Activated naive CD4-positive, alpha-beta T cell treated with anti-CD3 and anti-CD28 coated beads, Interleukin-2, amount 50 U/mL, for 16 hours (primary cell): ENCODE data around the gene CPE.

ENCODE experiments used
- DNase-seq: peaks from one replicate; pipeline ENCODE4 v3.0.0-alpha.2; 2020

The CPE gene

GRCh38 chr4:165367040-165367439 lies 11.8 kb upstream of the CPE start:
- DNase-seq: no peak

DNA sequence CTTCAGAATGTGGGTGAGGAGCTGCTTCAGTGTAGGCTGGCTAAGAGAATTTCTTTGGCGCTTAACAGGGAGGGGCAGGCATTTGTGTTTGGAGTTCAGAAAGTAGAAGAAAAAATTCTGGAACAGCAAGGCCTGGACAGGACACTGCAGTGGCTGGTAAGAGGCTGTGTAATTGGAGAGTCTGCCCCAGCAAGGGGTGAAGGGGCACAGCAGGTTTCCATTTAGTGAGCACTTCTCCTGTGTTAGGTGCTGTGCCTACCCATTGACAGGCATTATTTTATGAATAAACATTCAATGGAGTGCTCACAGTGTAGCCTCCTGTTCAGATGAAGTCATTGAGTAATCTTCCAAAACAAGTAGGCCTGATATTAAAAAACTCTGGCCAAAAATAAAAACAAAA lies 10.7 kb upstream of the CPE start:
- no peak for DNase-seq

GRCh38 chr4:165368567-165368966 lies 10.2 kb upstream of the CPE start:
- no peak for DNase-seq

GRCh38 chr4:165369522-165369921 lies 9.3 kb upstream of the CPE start:
- no peak for DNase-seq

DNA sequence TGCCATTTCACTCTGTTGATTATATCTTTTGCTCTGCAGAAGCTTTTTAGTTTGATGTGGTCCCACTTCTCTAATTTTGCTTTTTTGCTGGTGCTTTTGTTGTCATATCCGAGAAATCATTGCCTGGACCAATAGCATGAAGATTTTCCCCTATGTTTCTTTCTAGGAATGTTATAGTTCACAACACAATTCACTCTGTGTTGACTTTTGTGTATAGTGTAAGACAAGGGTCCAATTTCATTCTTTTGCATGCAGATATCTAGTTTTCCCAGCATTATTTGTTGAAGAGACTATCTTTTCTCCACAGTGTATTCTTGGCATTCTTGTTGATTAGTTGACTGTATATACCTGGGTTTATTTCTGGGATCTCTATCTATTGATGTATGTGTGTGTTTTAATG lies 8.3 kb upstream of the CPE start:
- no peak for DNase-seq

GRCh38 chr4:165375465-165375864 lies 3.3 kb upstream of the CPE start:
- DNase-seq: no peak

DNA sequence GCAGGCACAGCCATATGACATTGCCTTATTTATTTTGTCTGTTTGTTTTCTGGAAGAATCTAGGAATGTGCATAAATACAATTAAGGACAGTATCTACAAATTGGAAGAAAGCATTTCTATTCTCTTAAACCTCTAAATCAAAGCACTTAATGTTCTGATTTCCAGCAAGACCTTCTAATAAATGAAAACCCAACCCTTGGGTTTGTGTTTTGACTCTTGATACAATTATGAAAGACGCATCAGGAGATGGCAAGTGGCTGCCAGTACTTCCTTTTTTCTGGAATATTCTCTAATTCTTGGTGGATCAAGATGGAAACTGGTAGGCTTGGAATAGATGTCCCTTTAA lies 437 bp upstream of the CPE start:
- no peak for DNase-seq

GRCh38 chr4:165379678-165380064 lies 863 bp downstream of the CPE start:
- DNase-seq: no peak

GRCh38 chr4:165380805-165381204 lies 2.0 kb downstream of the CPE start:
- DNase-seq: no peak

DNA sequence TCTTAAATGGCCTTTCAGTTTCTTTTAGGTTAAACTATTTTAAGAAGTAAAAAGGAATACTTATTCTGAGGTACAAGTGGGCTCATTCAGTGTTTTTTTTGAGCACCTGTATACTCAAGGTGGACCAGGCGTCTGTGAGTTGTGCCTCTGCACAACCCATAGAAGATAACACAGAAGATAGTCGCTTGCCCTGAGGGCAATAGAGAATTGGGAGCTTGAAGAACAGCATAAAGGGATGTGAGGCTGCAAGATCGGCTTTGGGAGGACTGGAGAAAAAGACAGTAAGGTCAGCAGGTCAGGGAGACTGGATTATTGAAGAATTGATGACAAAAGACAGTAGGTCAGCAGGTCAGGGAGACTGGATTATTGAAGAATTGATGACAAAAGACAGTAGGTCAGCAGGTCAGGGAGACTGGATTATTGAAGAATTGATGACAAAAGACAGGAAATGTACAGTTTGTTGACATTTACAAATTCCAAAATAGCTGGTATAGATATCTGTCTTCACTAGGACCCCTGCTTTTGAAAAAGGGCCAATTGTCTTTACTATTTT lies 3.1 kb downstream of the CPE start:
- DNase-seq: no peak

DNA sequence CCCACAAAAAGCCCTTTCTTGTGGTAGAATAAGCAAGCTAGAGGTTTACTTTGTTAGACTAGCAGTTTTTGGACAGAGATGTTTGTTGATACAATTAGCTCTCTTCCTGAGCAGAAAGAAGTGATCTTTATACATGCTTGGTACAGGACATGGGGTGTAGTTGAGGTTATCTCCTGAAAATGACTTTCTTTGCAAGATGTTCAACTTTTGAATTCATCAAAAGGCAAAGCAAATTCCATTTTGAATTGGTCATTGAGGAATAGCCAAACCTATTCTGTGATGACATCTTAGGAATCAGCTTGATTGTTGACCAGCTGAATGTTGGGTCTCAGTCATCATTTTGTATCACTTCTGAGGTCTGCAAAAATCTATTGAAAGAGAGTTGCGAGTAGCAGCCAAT lies 3.8 kb downstream of the CPE start:
- no peak for DNase-seq

DNA sequence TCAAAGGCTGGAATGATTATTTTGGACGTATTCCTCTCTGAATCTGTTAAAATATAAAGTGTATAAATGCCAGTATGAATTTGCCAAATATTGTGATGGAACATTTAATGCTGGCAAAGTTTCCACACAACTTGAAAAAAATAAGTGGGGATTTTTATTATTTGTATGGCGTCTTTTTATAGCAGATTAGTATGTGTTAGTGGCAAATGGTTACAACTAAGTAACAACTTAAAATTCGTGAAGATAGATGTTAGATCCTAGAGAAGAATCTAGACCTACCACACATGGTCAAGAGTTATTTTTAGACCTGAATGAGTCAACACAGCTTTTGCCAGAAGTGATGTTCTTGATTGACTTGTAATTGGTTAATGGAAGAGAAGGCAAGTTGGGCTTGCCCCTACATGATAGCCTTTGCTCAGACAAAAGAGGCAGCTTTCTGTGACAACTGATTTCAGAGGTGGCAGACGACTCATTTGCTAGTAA lies 4.8 kb downstream of the CPE start:
- DNase-seq: no peak

- DNase-seq: no peak
Observed at GRCh38 chr4:165384186-165384585, 5.4 kb downstream of the CPE start.

GRCh38 chr4:165384598-165384997 lies 5.8 kb downstream of the CPE start:
- no peak for DNase-seq

DNA sequence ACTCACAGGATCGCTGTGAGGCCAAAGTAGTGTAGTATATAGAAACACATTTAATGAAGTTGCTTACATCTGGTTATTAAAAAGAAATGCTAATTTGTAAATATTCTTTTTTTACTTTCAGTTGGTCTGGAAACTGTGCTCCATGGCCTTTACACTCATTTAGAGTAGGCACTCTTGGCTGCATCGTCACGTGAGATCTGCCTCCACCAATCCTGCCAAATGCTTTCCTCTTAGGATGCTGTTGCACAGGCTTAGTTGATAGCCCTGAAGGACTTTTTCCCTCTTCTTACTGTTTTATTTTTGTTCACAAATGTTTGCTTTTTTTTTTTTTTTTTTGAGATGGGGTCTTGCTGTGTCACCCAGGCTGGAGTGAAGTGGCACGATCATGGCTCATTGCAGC lies 6.3 kb downstream of the CPE start:
- no peak for DNase-seq

- DNase-seq: no peak
Observed at GRCh38 chr4:165386328-165386727, 7.5 kb downstream of the CPE start.

DNA sequence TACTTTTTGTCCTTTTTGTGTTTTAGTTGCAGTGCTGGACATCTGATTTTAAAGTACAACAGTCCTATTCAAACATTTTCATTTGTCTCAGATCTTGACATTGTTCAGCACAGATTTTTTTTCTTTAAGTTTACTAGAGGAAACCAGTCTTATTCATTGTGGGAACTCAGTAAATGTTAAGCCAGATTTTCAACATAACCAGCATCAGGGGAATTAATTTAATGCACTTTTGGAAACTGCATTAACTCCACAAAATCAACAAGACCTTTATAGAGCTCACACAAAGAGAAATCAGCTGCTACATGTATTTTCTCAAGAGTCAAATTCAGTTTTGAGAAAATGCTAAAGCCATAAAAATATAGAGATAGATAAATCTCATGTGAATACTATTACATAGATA lies 9.9 kb downstream of the CPE start:
- no peak for DNase-seq

- DNase-seq: no peak
Observed at GRCh38 chr4:165393051-165393450, 14.2 kb downstream of the CPE start.

GRCh38 chr4:165393704-165394103 lies 14.9 kb downstream of the CPE start:
- DNase-seq: no peak

- DNase-seq: no peak
Observed at GRCh38 chr4:165394275-165394674, 15.5 kb downstream of the CPE start.

- no peak for DNase-seq
Observed at GRCh38 chr4:165398570-165398969, 19.8 kb downstream of the CPE start.

DNA sequence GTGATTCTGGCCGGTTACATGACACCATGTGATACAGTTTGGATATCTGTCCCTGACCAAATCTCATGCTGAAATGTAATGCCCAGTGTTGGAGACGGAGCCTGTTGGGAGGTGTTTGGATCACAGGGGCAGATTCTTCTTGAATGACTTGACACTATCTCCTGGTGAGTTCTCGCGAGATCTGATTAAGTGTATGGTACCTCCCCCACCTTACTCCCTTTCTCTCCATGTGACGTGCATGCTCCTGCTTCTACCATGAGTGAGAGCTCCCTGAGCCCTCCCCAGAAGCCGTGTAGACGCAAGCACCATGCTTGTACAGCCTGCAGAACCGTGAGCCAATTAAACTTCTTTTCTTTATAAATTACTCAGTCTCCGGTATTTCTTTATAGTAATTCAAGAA lies 23.6 kb downstream of the CPE start:
- DNase-seq: no peak

DNA sequence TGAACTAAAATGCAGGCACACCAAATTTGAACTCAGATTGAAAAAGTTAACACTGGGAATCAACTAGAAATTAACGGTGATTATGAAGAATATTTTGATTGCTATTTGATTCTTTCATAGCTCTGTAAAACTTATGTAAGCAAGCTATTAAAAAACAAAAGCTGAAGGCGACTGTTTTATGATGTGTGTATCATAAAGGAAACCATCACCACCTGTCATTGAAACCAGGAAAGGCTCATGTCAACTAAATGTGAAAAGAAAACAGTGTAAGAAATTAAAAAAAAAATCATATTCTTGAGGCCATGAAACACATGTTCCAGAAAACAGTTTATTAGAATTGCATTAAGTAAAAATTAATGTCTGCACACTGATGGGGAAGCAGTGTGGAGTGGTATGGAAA lies 24.2 kb downstream of the CPE start:
- DNase-seq: no peak

- DNase-seq: no peak
Observed at GRCh38 chr4:165403637-165404036, 24.8 kb downstream of the CPE start.

DNA sequence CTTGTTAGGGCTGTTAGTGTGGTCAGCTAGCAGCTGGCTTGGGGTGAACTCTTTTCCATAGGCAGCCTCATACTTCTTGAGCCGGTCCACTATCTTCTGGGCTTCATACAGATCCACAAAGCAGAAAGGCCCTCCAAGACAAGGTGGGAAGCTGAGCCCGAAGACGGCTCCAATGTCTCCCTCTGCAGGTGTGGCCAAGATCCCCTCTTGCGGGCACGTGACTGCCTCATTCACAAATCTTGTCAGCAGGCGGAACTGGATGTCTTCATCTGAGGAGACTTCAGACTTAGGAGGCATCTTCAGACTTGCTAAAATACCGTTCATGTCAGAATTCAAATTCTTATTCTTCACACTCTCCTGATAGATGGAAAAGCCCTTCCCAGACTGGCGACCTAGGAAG lies 25.3 kb downstream of the CPE start:
- no peak for DNase-seq

DNA sequence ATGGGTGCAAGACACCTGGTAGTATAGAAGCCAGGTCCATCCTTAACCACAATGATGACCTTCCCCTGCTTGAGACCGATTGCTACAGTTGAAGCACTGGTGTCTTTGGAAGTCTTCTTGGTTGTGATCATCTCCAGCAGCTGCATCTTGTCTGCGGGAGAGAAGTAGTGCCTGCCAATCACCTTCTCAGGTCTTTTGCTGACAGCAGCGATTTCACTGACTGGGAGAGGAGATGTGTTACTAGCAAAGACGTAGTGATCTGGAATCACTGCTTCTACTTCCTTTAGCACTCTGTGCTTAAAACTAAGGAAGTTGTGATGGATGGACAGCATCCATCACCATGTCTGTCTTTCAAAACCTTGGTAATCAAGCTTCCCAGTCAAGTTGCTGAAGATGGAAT lies 25.9 kb downstream of the CPE start:
- no peak for DNase-seq
